Stimulated activated naive CD4-positive, alpha-beta T cell treated with Interleukin-2 at 50 U/mL for 16 hours (primary cell): Measurements from ENCODE around the gene NCOA4.
A peak's percentile ranks its signal among the peaks of the same experiment; 100 is the strongest.
"Not testable (repeated sequence)": the region's sequence is repeated elsewhere in the genome, so short reads cannot be mapped to it uniquely, and the experiment has no call there.

Source experiments
- DNase-seq: peaks from one replicate; lab custom pipeline; 2025; lab: John Stamatoyannopoulos, UW

The NCOA4 gene

GRCh38 chr10:45983538-45984186 is 46.8 kb downstream of the NCOA4 start:
- peak; percentile 12 for DNase-seq

GRCh38 chr10:45981367-45981766 is 49.1 kb downstream of the NCOA4 start:
- not testable (repeated sequence) for DNase-seq

- DNase-seq, result not testable (repeated sequence)
These were observed 51.9 kb downstream of the NCOA4 start for GRCh38 chr10:45978554-45978953.

- DNase-seq, result not testable (repeated sequence)
These were observed 56.4 kb downstream of the NCOA4 start for GRCh38 chr10:45974041-45974440.

- not testable (repeated sequence) for DNase-seq
These were observed 57.6 kb downstream of the NCOA4 start for GRCh38 chr10:45972813-45973169.

GRCh38 chr10:45972106-45972812 is 58.2 kb downstream of the NCOA4 start, which contains the start of gene TIMM23:
TIMM23 (plus strand) TSS chr10:45972489; CDS start chr10:45972625, 136 bp downstream.
- peak; percentile 81 for DNase-seq

GRCh38 chr10:45971742-45972105 is 58.7 kb downstream of the NCOA4 start:
- not testable (repeated sequence) for DNase-seq

GRCh38 chr10:45971019-45971418 is 59.4 kb downstream of the NCOA4 start:
- not testable (repeated sequence) for DNase-seq

GRCh38 chr10:45962686-45963452 is 67.6 kb downstream of the NCOA4 start:
- DNase-seq, result not testable (repeated sequence)

GRCh38 chr10:45957928-45958327 is 72.5 kb downstream of the NCOA4 start:
- DNase-seq, result not testable (repeated sequence)

- not testable (repeated sequence) for DNase-seq
These were observed 73.8 kb downstream of the NCOA4 start for GRCh38 chr10:45956634-45957033.
